HL-60 (cell line): ENCODE measurements around the gene MYL10.

Experiments used
- DNase-seq, 2 experiments: peaks; one replicate each; pipeline ENCODE4 v3.0.0-alpha.2; 2010 to 2020; ENCODE audit warnings: low read depth in 1 of 2, low spot score in 1 of 2
- H3K27ac ChIP-seq: fragments of 250-450 bp; sonication (Bioruptor Pico); replicated peaks from 2 replicates; pipeline ENCODE4 v1.5.1; 2020; ENCODE audit warnings: mild to moderate bottlenecking, moderate library complexity
- H3K27me3 ChIP-seq: fragments of 250-450 bp; sonication (Bioruptor Pico); 2 replicates; pipeline ENCODE4 v1.5.1; 2021; ENCODE audit warnings: mild to moderate bottlenecking, moderate library complexity; ENCODE audit not compliant: insufficient read depth, poor library complexity, severe bottlenecking
- H3K4me3 ChIP-seq: replicated peaks from 2 replicates; pipeline ENCODE4 v1.5.1; 2011; ENCODE audit warnings: mild to moderate bottlenecking, control low read depth, low read length; ENCODE audit not compliant: insufficient read depth
- GABPA ChIP-seq: IDR thresholded peaks from 2 replicates; pipeline ENCODE4 v1.6.1; 2012; ENCODE audit warnings: low read depth
- POLR2AphosphoS5 ChIP-seq: IDR thresholded peaks from 2 replicates; pipeline ENCODE4 v1.6.1; 2012; ENCODE audit warnings: low read depth
- SPI1 ChIP-seq: IDR thresholded peaks from 2 replicates; pipeline ENCODE4 v1.6.1; 2012; ENCODE audit warnings: low read depth, mild to moderate bottlenecking, borderline replicate concordance
- TF ChIP-seq, protein P1 (sequence below): IDR thresholded peaks from 2 replicates; pipeline ENCODE4 v1.6.1; 2012; ENCODE audit warnings: low read depth; ENCODE audit not compliant: insufficient replicate concordance
- TF ChIP-seq, protein P2 (sequence below): IDR thresholded peaks from one replicate; pipeline ENCODE4 v1.5.1; 2011; ENCODE audit warnings: low read length, control low read depth, inconsistent platforms; ENCODE audit not compliant: insufficient read depth

Gene MYL10

DNA sequence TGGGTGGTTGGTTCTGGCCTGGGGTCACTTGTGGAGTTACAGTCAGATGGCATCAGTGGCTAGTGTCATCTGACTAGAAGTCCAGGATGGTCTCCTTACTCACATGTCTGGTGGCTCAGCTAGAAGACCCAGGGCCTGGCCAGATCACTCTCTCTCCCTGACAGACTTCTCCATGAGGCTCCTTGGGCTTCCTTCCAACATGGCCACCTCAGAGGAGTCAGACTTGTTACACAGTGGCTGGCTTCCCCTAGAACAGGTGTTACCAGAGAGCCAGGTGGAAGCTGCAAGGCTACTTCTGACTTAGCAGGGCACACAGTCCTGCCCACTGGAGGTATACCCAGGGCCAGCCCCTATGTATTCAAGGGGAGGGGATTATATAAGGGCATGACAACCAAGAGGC lies 44.2 kb upstream of the MYL10 start:
- H3K27ac ChIP-seq = no peak overlapping the region
- no peak for DNase-seq
- no peaks in the 10 kb centered on the region for H3K27me3 ChIP-seq
- TF ChIP-seq POLR2AphosphoS5 = no peak
- TF ChIP-seq GABPA = no peak
- TF ChIP-seq SPI1 = no peak
- TF ChIP-seq, protein P1, sequence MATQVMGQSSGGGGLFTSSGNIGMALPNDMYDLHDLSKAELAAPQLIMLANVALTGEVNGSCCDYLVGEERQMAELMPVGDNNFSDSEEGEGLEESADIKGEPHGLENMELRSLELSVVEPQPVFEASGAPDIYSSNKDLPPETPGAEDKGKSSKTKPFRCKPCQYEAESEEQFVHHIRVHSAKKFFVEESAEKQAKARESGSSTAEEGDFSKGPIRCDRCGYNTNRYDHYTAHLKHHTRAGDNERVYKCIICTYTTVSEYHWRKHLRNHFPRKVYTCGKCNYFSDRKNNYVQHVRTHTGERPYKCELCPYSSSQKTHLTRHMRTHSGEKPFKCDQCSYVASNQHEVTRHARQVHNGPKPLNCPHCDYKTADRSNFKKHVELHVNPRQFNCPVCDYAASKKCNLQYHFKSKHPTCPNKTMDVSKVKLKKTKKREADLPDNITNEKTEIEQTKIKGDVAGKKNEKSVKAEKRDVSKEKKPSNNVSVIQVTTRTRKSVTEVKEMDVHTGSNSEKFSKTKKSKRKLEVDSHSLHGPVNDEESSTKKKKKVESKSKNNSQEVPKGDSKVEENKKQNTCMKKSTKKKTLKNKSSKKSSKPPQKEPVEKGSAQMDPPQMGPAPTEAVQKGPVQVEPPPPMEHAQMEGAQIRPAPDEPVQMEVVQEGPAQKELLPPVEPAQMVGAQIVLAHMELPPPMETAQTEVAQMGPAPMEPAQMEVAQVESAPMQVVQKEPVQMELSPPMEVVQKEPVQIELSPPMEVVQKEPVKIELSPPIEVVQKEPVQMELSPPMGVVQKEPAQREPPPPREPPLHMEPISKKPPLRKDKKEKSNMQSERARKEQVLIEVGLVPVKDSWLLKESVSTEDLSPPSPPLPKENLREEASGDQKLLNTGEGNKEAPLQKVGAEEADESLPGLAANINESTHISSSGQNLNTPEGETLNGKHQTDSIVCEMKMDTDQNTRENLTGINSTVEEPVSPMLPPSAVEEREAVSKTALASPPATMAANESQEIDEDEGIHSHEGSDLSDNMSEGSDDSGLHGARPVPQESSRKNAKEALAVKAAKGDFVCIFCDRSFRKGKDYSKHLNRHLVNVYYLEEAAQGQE = no peak
- TF ChIP-seq, protein P2, sequence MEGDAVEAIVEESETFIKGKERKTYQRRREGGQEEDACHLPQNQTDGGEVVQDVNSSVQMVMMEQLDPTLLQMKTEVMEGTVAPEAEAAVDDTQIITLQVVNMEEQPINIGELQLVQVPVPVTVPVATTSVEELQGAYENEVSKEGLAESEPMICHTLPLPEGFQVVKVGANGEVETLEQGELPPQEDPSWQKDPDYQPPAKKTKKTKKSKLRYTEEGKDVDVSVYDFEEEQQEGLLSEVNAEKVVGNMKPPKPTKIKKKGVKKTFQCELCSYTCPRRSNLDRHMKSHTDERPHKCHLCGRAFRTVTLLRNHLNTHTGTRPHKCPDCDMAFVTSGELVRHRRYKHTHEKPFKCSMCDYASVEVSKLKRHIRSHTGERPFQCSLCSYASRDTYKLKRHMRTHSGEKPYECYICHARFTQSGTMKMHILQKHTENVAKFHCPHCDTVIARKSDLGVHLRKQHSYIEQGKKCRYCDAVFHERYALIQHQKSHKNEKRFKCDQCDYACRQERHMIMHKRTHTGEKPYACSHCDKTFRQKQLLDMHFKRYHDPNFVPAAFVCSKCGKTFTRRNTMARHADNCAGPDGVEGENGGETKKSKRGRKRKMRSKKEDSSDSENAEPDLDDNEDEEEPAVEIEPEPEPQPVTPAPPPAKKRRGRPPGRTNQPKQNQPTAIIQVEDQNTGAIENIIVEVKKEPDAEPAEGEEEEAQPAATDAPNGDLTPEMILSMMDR = no peak
- H3K4me3 ChIP-seq = no peak overlapping the region

DNA sequence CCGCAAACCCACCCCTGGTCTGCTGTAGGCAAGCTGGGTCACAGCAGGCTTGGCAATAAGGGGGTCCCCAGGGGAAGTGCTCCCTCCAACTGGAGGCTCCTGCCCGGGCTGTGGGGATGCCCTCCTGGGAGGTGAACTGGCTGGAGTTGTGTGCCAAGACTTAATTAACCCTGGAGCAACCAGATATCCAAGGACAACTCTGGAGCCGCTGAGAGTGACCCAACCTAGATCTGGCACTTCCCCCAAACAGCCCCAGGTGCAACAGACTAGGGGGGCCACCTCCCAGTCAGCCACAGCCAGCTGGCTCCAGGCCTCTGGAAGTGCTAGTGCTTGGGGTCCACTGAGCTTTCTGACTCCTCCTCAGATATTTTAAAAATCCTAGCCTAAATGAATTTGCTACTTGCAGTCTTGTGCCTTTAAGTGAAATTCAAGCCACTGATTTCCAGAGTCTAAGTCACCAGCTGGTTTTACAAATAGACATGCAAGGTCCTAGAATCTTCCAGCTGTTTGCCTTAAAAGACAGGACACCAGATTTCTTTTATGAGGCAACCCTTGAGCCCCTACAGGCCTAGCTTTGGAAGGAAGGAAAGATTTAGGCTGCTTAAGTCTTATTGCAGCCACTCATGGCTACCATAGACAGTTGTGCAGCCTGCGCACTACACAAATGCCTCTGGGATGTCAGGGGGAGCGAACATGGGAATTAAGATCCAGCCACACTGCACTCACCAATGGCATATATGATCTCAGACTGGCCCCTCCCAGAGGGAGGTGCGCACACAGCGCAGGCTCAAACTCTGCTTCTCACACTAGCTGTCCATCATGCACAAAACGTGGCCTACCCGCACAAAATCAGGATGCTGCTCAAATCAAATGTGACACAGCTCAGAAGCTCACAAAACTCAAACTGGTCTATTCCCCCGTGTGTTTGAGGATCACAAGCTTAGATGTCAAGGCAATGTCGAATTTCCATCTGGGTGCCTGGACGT lies 42.6 kb upstream of the MYL10 start:
- H3K27me3 ChIP-seq = no peaks in the 10 kb centered on the region
- H3K4me3 ChIP-seq = no peak overlapping the region
- TF ChIP-seq, protein P1 = no peak
- TF ChIP-seq POLR2AphosphoS5 = no peak
- DNase-seq = no peak
- H3K27ac ChIP-seq = no peak overlapping the region

DNA sequence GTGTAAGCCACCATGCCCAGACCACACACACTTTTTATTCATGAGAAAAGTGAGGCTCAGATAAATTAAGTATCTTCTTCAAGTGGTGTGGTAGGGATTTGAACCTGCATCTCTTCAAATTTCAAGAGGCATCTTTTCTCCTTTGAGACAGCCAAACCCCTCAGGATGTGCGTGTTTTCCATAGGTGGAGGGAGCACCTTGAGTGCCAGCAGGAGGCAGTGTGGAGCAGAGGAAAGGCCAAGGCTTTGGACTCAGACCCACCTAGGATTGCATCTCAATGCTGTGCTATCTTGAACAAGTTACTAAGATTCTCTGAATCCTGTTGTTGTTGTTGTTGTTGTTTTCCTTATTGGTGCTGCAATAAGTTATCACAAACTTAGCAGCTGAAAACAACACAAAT lies 40.2 kb upstream of the MYL10 start:
- Histone ChIP-seq H3K27me3 (no peaks in the 10 kb centered on the region), H3K4me3 (no peak overlapping the region), H3K27ac (no peak overlapping the region)
- DNase-seq = no peak
- TF ChIP-seq SPI1 = no peak
- TF ChIP-seq POLR2AphosphoS5 = no peak
- no peak for TF ChIP-seq GABPA
- TF ChIP-seq, protein P1 = no peak
- TF ChIP-seq, protein P2 = no peak
